Ovary (tissue), 3 donors: Measurements from ENCODE around the gene GAPT.

Experiments used
- EP300 ChIP-seq: sonication (generic); formaldehyde crosslinking; IDR thresholded peaks from one replicate; pipeline ENCODE4 v1.6.1; 2017; ENCODE audit warnings: antibody characterized with exemption
- TF ChIP-seq, protein P1 (sequence below), 3 donors: fragments of 450-650 bp in 2 of 3; fragments of 200-600 bp in 1 of 3; IDR thresholded peaks; one replicate each; pipeline versions ENCODE4 v1.5.1 to v1.8.0; 2016 to 2022; ENCODE audit warnings: antibody characterized with exemption in 3 of 3, mild to moderate bottlenecking in 1 of 3
- donor health status: DM: no; HTN: no; CAD: no.

DNA sequence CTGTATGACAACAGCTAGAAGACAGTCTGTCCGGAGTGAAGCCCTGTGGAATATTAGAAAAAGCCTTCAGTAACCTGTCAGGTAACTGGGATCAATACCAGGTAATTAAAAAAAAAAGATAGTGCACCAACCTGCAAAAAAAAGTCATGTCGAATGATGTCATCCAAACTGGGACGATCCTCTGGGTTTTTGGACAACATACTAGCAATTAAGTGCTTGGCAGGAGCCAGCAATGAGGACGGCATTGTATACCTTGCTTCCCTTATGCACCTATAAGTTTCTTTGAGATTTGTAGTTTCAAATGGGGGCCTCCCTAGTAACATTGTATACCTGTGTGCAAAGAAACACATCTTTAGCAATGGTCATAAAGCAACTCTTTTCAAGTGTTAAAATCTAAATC lies 34.2 kb upstream of the GAPT start:
- no peak for TF ChIP-seq EP300
- TF ChIP-seq, protein P1, sequence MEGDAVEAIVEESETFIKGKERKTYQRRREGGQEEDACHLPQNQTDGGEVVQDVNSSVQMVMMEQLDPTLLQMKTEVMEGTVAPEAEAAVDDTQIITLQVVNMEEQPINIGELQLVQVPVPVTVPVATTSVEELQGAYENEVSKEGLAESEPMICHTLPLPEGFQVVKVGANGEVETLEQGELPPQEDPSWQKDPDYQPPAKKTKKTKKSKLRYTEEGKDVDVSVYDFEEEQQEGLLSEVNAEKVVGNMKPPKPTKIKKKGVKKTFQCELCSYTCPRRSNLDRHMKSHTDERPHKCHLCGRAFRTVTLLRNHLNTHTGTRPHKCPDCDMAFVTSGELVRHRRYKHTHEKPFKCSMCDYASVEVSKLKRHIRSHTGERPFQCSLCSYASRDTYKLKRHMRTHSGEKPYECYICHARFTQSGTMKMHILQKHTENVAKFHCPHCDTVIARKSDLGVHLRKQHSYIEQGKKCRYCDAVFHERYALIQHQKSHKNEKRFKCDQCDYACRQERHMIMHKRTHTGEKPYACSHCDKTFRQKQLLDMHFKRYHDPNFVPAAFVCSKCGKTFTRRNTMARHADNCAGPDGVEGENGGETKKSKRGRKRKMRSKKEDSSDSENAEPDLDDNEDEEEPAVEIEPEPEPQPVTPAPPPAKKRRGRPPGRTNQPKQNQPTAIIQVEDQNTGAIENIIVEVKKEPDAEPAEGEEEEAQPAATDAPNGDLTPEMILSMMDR (IDR thresholded peaks at IDR 0.05): no peak
